ENCODE results near the gene PTCHD4.

- TF ChIP-seq CTCF (IDR thresholded peaks at IDR 0.05; ENCODE audit: borderline replicate concordance, extremely low read depth, low read length, poor library complexity, severe bottlenecking) (no peak), EZH2 (IDR thresholded peaks at IDR 0.05; ENCODE audit: borderline replicate concordance, low read depth, low read length, severe bottlenecking) (no peak)
These were observed 12.1 kb downstream of the PTCHD4 start for GRCh38 chr6:48098923-48099322.
